Inflammatory macrophage treated with lipopolysaccharide for 1 hour (primary cell): ENCODE results near the gene SULF2.
A peak's percentile ranks its signal among the peaks of the same experiment; 100 is the strongest.

ENCODE experiments used
- DNase-seq, 2 donors: peaks; one replicate each; pipeline ENCODE4 v3.0.0-alpha.2; 2020 to 2022

Gene SULF2

DNA sequence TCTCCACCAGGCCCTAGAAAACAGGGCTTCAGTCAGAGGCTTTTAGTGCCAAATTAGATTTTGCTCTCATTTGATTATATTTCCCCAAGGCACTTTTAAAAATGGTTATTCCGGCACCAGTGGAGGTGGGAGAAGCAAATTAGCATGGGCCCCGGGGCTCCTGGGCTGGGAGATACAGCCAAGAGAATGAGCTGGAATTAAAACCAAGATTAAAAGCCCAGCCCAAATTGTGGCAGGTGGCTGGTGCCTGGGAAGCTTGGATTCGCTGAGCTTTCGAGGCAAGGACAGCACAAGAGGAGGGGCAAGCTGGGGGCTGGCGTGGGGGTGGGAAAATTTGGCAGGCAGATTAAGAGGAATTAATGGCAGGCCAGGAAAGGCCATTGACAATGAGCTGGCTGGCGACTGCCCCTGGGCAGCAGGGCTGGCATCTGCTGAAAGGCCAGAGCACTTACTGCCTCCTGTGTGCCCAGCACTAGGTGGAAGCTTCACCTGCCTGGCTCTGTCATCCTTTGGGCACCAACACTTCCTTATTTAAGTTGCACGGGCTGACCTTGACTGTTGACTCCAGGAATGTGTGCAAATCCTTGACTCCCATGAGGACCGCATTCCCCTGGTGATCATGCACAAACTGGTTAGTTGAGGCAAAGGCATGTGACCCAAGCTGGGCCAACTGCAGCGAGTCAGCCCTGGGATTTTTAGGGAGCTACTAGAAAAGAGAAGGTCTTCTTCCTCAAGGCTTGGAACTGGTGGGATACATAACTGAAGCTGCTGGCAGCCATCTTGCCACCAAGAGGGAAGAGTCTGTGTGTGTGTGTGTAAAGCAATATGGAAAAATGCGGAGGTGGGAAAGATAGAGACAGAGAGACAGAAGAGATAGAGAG lies 76.1 kb downstream of the SULF2 start:
- no peak for DNase-seq

- DNase-seq, result peak; percentile 84 to 86
These were observed 77.0 kb downstream of the SULF2 start for GRCh38 chr20:47708140-47708807.

DNA sequence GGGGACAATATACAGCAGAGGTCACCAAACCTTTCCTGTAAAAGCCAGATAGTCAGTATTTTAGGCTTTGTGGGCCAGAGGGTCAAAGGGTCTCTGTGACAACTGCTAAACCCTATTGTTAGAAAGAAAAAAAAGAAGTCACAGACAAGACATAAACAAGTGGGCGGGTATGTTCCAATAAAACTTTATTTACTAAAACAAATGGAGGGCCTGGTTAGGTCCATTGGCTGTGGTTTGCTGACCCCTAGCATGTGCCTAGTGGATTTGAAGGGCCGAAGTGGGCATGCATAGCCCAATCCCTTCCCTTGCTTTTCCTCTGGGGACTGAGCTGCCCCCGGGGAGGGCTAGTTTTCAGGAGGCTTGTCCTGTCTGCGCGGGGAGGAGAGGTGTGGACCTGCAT lies 78.9 kb downstream of the SULF2 start:
- DNase-seq, result no peak

DNA sequence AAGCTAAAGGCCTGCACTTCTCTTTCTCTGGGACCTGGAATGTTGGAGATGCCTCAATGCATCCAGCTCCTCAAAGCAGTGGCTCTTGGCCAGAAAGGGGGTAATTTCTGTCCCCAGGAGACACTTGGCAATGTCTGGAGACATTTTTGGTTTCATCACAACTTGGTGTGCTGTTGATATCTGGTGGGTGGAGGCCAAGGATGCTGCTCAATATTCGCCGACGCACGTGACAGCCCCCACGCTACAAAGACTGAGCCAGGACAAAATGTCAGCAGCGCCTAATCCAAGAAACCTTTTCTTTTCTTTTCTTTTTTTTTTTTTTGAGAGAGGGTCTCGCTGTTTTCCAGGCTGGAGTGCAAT lies 79.8 kb downstream of the SULF2 start:
- DNase-seq, result no peak

DNA sequence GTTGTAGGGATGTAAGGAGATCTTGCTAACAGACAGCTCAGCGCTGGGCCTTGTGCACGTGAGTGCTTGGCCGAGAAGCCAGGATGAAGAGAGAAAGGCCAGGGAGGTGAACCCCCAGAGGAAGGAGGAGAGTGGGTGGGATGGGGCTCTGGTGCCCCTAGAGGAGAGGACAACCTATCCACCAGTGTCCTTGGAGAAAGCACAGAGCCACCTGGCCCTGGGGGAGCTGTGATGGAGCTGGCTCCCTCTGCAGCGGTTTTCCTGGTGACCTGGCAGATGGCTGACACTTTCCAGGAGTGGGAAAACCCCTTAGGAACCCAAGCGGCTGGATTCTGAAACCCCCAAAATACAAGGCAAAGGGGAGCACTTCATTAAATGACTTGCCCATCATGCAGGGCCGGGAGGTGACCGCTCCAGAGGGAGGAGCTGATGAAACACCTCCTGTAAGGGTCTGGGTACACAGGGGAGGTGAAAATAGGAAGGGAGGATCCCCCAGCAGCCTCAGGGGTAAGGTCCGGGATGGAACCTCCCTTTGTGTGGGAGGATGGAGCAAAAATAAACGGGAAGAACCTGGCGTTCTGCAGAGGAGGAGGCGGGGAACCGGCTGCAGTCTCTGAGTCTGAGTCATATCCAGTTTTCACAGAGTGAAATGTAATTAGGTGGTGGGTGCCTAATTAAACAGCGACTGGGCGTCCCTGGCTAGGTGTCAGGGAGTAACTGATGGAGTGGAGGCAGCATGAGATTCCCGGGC lies 80.4 kb downstream of the SULF2 start:
- DNase-seq, result peak; percentile 34 to 64

DNA sequence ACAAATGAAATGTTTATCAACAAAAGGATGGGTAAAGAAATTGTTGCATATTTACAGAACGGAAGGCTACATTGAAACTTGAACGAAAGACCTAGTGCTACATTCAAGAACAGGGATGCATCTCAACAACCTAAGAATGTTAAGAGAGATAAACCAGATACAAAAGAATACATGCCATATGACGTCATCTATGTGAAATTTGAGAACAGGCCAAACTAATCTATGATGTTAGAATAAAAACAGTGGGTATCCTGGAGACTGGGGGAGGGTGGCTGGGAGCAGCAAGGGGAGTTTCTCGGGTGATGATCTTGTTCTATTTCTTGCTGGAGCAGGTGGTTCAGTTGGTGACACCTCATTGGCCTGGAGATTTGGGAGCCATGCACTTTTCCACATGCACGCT lies 81.5 kb downstream of the SULF2 start:
- DNase-seq, result no peak

- no peak for DNase-seq
These were observed 83.7 kb downstream of the SULF2 start for GRCh38 chr20:47701612-47702011.

- no peak for DNase-seq
These were observed 85.0 kb downstream of the SULF2 start for GRCh38 chr20:47700327-47700726.

- DNase-seq, result no peak
These were observed 85.5 kb downstream of the SULF2 start for GRCh38 chr20:47699818-47700217.

- no peak for DNase-seq
These were observed 87.1 kb downstream of the SULF2 start for GRCh38 chr20:47698142-47698541.

- DNase-seq, result no peak
These were observed 88.4 kb downstream of the SULF2 start for GRCh38 chr20:47696856-47697255.

DNA sequence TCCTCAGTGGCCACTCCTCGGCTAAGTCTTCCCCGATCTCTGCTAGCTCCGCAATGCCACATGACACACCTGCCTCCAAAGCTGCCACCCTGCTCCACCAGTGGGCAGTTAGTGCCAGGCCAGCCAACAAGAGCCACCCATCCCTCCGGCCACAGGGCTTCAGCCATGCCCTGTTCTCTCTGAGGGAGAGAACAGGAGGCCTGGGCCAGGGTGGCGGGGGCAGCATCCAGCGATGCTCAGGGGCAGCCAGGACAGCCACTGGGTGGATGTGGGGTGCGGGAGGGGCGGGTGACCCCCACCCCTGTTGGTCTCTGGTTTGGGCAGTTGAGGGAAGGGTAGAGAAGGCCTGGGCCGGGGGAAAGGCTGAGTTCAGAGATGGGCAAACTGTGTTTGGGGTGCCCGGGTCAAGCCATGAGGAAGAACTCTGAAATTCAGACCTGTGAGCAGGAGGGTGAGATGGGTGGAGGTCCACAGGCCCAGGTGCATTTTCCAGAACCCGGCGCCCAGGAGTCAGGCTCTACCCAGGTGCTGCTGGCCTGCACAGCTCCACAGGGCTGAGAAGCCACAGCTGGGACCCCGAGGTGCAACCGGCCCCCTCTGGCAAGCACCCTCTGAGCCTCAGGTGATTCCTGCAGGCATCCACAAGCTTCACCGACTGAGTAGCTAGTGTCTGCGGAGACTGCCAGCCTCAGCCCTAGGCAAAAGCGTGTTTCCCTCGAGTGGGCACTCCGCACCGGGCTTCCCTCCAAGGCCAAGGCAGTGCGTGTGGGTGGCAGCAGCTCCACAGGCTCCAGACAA lies 91.1 kb downstream of the SULF2 start:
- DNase-seq, result no peak

GRCh38 chr20:47691625-47692024 lies 93.7 kb downstream of the SULF2 start:
- DNase-seq, result peak; percentile 25 to 37

- DNase-seq, result no peak
These were observed 95.5 kb downstream of the SULF2 start for GRCh38 chr20:47689731-47690130.

GRCh38 chr20:47688385-47689381 lies 96.6 kb downstream of the SULF2 start:
- DNase-seq, result no peak

- no peak for DNase-seq
These were observed 97.9 kb downstream of the SULF2 start for GRCh38 chr20:47687095-47687987.

GRCh38 chr20:47686545-47686944 lies 98.7 kb downstream of the SULF2 start:
- DNase-seq, result no peak

DNA sequence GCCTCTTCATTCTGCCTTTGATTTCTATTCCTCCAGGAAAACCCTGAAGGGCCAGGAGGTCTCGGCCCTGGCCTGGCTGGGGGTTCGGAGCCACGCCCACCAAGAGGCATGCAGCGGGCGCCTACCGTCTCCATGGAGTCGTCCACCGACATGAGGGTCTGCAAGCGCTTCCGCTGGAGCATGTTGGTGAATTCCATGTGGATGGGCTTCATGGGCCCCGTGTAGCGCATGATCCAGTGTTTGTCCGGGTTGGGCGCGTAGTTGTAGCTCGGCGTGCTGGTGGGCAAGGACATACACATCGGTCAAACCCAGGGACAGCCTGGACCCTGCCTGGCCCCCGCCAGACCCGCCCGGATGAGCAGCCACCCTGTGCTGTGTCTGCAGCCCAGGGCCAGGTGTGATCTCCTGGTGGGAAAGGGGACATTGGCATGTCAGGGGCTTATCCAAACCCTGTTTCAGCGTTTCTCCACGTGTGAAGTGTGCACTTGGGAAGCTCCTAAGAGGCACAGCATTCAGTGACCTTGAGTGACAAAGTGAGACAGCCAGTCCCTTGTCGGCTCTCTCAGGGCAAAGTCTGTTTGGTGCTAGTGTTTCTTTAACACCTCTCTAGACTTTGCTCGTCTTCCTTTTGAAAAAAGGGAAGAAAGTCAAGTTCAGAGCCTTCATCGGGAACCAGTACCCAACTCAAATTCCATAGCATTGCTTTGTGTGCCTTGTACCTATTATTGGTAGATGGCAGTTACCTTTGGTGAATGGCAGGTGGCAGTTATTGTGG lies 100.8 kb downstream of the SULF2 start:
- no peak for DNase-seq

DNA sequence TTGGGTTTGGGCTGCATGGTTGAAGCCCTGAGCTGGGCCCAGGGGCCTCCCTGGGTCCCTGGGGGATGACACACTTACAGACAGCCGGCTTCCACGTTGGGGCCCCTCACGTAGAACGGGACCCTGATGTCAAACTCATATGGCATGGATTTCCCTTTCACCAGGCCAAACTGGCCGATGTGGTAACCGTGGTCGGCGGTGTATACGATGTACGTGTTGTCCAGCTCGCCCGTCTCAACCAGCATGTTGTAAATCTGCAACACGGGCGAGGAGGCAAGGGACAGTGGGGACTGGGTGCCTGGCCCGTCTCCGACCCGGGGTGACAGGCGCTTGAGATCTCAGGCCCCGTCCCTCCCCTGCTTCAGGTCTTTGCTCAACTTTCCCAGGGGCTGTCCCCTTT lies 102.4 kb downstream of the SULF2 start:
- DNase-seq, result no peak
